ENCODE data around the gene ROBO1. TPM values are rescaled to one million over a fixed set of nuclear protein-coding genes. Genes with fewer than 3 reads are reported as not detected.

Gene ROBO1
- total and polyA plus RNA-seq, 2 of the 13 experiments (the other 11 are each of a cell fraction or from before 2014, with no cell fraction given) = 52.2 to 71.0 TPM

DNA sequence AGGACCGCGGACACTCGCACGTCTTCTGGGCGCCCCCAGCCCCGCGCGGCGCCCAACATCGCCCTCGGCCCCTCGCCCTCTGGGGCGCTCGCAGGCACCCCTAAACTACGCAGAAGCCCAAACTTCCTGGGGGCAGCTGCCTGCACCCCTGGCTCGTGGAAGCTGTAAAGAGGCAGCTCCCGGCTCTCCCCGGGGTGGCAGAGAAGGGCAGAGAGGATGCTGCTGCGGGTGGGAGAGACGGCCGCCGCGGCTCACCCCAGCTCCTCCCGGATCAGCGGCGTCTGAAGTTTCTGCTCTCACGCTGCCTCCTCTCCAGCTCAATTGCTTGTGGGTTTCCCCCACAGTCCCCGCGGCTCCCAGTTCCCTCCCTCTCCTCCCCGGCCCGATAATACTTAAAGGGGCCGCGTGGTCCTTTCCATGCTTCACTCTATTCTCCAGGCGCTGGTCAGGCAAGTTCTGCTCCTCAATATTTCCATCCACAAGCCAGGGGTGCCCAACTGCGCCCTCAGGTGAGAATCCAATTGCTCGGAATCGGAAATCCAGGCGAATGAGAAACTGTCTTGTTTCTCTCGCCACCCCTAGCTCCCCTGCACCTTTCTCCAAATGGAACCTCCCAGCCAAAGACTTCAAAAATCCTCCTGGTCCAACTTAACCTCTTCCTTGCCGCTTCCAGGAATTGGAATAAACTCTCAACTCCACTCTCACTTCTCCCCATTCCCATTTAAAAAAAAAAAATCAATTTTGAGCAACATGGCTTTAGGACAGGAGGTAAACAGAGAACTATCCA, 748.5 kb downstream of the ROBO1 start (continued):
- 0 out of 2 replicates have a peak, but pooled peaks have one; percentile 51 for TF ChIP-seq ZNF235 (CRISPR knock-in tag; IDR thresholded peaks at IDR 0.05; ENCODE audit: borderline replicate concordance)
- 0 out of 2 replicates have a peak, but pooled peaks have one; percentile 8 for TF ChIP-seq MED13 (CRISPR knock-in tag; IDR thresholded peaks at IDR 0.05)
- TF ChIP-seq ZNF331 (CRISPR knock-in tag; IDR thresholded peaks at IDR 0.05) = 0 out of 2 replicates have a peak, but pooled peaks have one; percentile 50
- TF ChIP-seq KLF13 (CRISPR knock-in tag; IDR thresholded peaks at IDR 0.05) = no peak
- TF ChIP-seq KDM3A (CRISPR knock-in tag; IDR thresholded peaks at IDR 0.05; ENCODE audit: low read depth) = 0 out of 2 replicates have a peak, but pooled peaks have one; percentile 12
- TF ChIP-seq, protein P1, sequence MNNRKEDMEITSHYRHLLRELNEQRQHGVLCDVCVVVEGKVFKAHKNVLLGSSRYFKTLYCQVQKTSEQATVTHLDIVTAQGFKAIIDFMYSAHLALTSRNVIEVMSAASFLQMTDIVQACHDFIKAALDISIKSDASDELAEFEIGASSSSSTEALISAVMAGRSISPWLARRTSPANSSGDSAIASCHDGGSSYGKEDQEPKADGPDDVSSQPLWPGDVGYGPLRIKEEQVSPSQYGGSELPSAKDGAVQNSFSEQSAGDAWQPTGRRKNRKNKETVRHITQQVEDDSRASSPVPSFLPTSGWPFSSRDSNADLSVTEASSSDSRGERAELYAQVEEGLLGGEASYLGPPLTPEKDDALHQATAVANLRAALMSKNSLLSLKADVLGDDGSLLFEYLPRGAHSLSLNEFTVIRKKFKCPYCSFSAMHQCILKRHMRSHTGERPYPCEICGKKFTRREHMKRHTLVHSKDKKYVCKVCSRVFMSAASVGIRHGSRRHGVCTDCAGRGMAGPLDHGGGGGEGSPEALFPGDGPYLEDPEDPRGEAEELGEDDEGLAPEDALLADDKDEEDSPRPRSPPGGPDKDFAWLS (CRISPR knock-in tag; IDR thresholded peaks at IDR 0.05; ENCODE audit: borderline replicate concordance) = no peak
- no peak for TF ChIP-seq ZNF790 (CRISPR knock-in tag; IDR thresholded peaks at IDR 0.05; ENCODE audit: borderline replicate concordance)
- no peak for TF ChIP-seq HOXA3 (CRISPR knock-in tag; IDR thresholded peaks at IDR 0.05)
- TF ChIP-seq MED8 (CRISPR knock-in tag; IDR thresholded peaks at IDR 0.05; ENCODE audit: insufficient replicate concordance) = no peak
- TF ChIP-seq ZNF451 (CRISPR knock-in tag; IDR thresholded peaks at IDR 0.05) = no peak
- 0 out of 2 replicates have a peak, but pooled peaks have one; percentile 46 for TF ChIP-seq KDM4B (CRISPR knock-in tag; IDR thresholded peaks at IDR 0.05)
- TF ChIP-seq SRSF4 (IDR thresholded peaks at IDR 0.05; ENCODE audit: low read depth, low read length, poor library complexity, severe bottlenecking) = no peak
- TF ChIP-seq SMC3 (IDR thresholded peaks at IDR 0.05; ENCODE audit: low read length) = no peak
- no peak for TF ChIP-seq HOXA7 (CRISPR knock-in tag; IDR thresholded peaks at IDR 0.05)
- TF ChIP-seq PAWR (CRISPR knock-in tag; IDR thresholded peaks at IDR 0.05; ENCODE audit: borderline replicate concordance) = no peak
- TF ChIP-seq ATF1 (CRISPR knock-in tag; IDR thresholded peaks at IDR 0.05) = peak; percentile 34; the same call in 1 of the 2 replicates
- peak; percentile 68 for TF ChIP-seq ATF7 (IDR thresholded peaks at IDR 0.05)
- TF ChIP-seq ATF7 (CRISPR knock-in tag; IDR thresholded peaks at IDR 0.05) = no peak
- TF ChIP-seq CC2D1A (CRISPR knock-in tag; IDR thresholded peaks at IDR 0.05) = no peak
- TF ChIP-seq ZNF441 (CRISPR knock-in tag; IDR thresholded peaks at IDR 0.05; ENCODE audit: borderline replicate concordance) = 0 out of 2 replicates have a peak, but pooled peaks have one; percentile 53
- no peak for TF ChIP-seq ZBTB20 (CRISPR knock-in tag; IDR thresholded peaks at IDR 0.05; ENCODE audit: borderline replicate concordance, low read depth)
- TF ChIP-seq, protein P2, sequence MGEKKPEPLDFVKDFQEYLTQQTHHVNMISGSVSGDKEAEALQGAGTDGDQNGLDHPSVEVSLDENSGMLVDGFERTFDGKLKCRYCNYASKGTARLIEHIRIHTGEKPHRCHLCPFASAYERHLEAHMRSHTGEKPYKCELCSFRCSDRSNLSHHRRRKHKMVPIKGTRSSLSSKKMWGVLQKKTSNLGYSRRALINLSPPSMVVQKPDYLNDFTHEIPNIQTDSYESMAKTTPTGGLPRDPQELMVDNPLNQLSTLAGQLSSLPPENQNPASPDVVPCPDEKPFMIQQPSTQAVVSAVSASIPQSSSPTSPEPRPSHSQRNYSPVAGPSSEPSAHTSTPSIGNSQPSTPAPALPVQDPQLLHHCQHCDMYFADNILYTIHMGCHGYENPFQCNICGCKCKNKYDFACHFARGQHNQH (CRISPR knock-in tag; IDR thresholded peaks at IDR 0.05) = no peak
- TF ChIP-seq, protein P3, sequence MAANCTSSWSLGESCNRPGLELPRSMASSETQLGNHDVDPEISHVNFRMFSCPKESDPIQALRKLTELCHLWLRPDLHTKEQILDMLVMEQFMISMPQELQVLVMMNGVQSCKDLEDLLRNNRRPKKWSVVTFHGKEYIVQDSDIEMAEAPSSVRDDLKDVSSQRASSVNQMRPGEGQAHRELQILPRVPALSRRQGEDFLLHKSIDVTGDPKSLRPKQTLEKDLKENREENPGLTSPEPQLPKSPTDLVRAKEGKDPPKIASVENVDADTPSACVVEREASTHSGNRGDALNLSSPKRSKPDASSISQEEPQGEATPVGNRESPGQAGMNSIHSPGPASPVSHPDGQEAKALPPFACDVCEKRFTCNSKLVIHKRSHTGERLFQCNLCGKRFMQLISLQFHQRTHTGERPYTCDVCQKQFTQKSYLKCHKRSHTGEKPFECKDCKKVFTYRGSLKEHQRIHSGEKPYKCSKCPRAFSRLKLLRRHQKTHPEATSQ (CRISPR knock-in tag; IDR thresholded peaks at IDR 0.05; ENCODE audit: borderline replicate concordance) = peak; percentile 92; the same call in 1 of the 2 replicates
- TF ChIP-seq RBFOX2 (IDR thresholded peaks at IDR 0.05; ENCODE audit: low read depth, low read length) = peak; percentile 90
- TF ChIP-seq ZNF234 (CRISPR knock-in tag; conservative IDR thresholded peaks at IDR 0.05) = no peak; the same call in 1 of the 2 replicates
- TF ChIP-seq NFYB (CRISPR knock-in tag; IDR thresholded peaks at IDR 0.05) = peak; percentile 44; the same call in 1 of the 2 replicates
